ENCODE results near the gene VEGFD. TPM values are rescaled to one million over a fixed set of nuclear protein-coding genes. Genes with fewer than 3 reads are reported as not detected.
A peak's percentile ranks its signal among the peaks of the same experiment; 100 is the strongest.

The VEGFD gene
- total RNA-seq (2013) = not detected
- polyA plus RNA-seq (not detected), polyA minus RNA-seq (not detected in 2 replicates), total RNA-seq (0 to 0.90 (median 0) reads per million in 11 experiments)

GRCh38 chrX:15384304-15384703 lies at the start of gene VEGFD:
Gene VEGFD (minus strand): TSS chrX:15384413. CDS start chrX:15383946, 467 bp downstream.
- Histone ChIP-seq H3K4me2 (replicated peaks; ENCODE audit: extremely low read depth, low read length, poor library complexity, severe bottlenecking) (no peak within 1 kb of the TSS), H3K27ac (ENCODE audit: low read depth in 1 of 2, low read length in 2 of 2) (no peak within 1 kb of the TSS), H3K9ac (ENCODE audit: insufficient read depth, low read length, poor library complexity, severe bottlenecking) (no peak within 1 kb of the TSS), H3K36me3 (replicated peaks in 1 of 2; ENCODE audit: control insufficient read depth in 1 of 2, insufficient read depth in 2 of 2, low read length in 2 of 2) (no peaks in the 10 kb centered on the region), H3K79me2 (ENCODE audit: insufficient read depth, low read length) (no peaks in the 10 kb centered on the region), H3K9me3 (replicated peaks in 1 of 2; ENCODE audit: control insufficient read depth in 1 of 2, insufficient read depth in 1 of 2, low read length in 2 of 2) (no peaks in the 10 kb centered on the region), H3K27me3 (ENCODE audit: control insufficient read depth in 2 of 2, insufficient read depth in 2 of 2, low read length in 2 of 2) (peaks cover 0 to 43% of the 10 kb centered on the region in 2 donors), H3K4me3 (replicated peaks in 1 of 3; ENCODE audit: low read depth in 2 of 3, low read length in 3 of 3) (no peak within 1 kb of the TSS), H3K4me1 (ENCODE audit: control insufficient read depth in 1 of 2, insufficient read depth in 2 of 2, low read length in 2 of 2) (no peaks in the 10 kb centered on the region), H2AFZ (ENCODE audit: insufficient read depth, low read depth, low read length, poor library complexity, severe bottlenecking) (no peak within 1 kb of the TSS), H4K20me1 (ENCODE audit: insufficient read depth, low read length) (no peaks in the 10 kb centered on the region)
- TF ChIP-seq CTCF (IDR thresholded peaks at IDR 0.05) = no peak
- intact Hi-C loops (cut with micrococcal nuclease) = no loop called here
- Mint-ChIP-seq H3K4me1 (no peaks in the 10 kb centered on the region), H3K9me3 (peaks cover 0 to 2% (median 0%) of the 10 kb centered on the region in 7 donors), H3K4me3 (no peak within 1 kb of the TSS), H3K36me3 (no peaks in the 10 kb centered on the region), H3K27me3 (ENCODE audit: low read depth in 3 of 3) (peaks cover 0 to 27% (median 2%) of the 10 kb centered on the region in 3 donors), H3K27ac (no peak within 1 kb of the TSS)
- WGBS (ENCODE audit: insufficient coverage) = 100% methylated on average over 1 of the region's 2 CpGs
- DNase-seq = no peak

GRCh38 chrX:15430584-15430983 lies 46.4 kb upstream of the VEGFD start:
- Histone ChIP-seq H3K4me1 (ENCODE audit: control insufficient read depth in 1 of 2, insufficient read depth in 2 of 2, low read length in 2 of 2) (peaks cover 10% of the 10 kb centered on the region in 2 donors), H3K9me3 (replicated peaks in 1 of 2; ENCODE audit: control insufficient read depth in 1 of 2, insufficient read depth in 1 of 2, low read length in 2 of 2) (no peaks in the 10 kb centered on the region), H3K79me2 (ENCODE audit: insufficient read depth, low read length) (no peaks in the 10 kb centered on the region), H3K27me3 (ENCODE audit: control insufficient read depth in 2 of 2, insufficient read depth in 2 of 2, low read length in 2 of 2) (peaks cover 0 to 7% of the 10 kb centered on the region in 2 donors), H2AFZ (ENCODE audit: insufficient read depth, low read depth, low read length, poor library complexity, severe bottlenecking) (no peak overlapping the region), H3K4me3 (replicated peaks in 1 of 3; ENCODE audit: low read depth in 2 of 3, low read length in 3 of 3) (no peak overlapping the region), H3K27ac (ENCODE audit: low read depth in 1 of 2, low read length in 2 of 2) (no peak overlapping the region), H3K36me3 (replicated peaks in 1 of 2; ENCODE audit: control insufficient read depth in 1 of 2, insufficient read depth in 2 of 2, low read length in 2 of 2) (no peaks in the 10 kb centered on the region), H4K20me1 (ENCODE audit: insufficient read depth, low read length) (no peaks in the 10 kb centered on the region), H3K9ac (ENCODE audit: insufficient read depth, low read length, poor library complexity, severe bottlenecking) (no peak overlapping the region), H3K4me2 (replicated peaks; ENCODE audit: extremely low read depth, low read length, poor library complexity, severe bottlenecking) (no peak overlapping the region)
- DNase-seq = no peak
- Mint-ChIP-seq H3K27ac (peak overlapping the region in 2 of 7 donors; percentile 28 to 37), H3K36me3 (no peaks in the 10 kb centered on the region), H3K4me3 (no peak overlapping the region), H3K4me1 (peaks cover 21% of the 10 kb centered on the region), H3K27me3 (ENCODE audit: low read depth in 3 of 3) (peaks cover 0 to 28% (median 1%) of the 10 kb centered on the region in 3 donors), H3K9me3 (peaks cover 2 to 8% (median 3%) of the 10 kb centered on the region in 7 donors)
- intact Hi-C loops (cut with micrococcal nuclease) = no loop called here
- WGBS (ENCODE audit: insufficient coverage) = no CpG with 5 or more reads among the region's 1 CpG
- no peak for TF ChIP-seq CTCF (IDR thresholded peaks at IDR 0.05)
